Astrocyte (in vitro differentiated cells and primary cell): ENCODE measurements around the gene MALL. TPM values are rescaled to one million over a fixed set of nuclear protein-coding genes. Genes with fewer than 3 reads are reported as not detected.

Experiments
- DNase-seq: peaks from one replicate; pipeline ENCODE4 v3.0.0-alpha.2; 2010; ENCODE audit warnings: low read depth
- FAIRE-seq: peaks from 2 replicates; lab custom pipeline; 2011; peaks lifted over from hg19 to GRCh38; lab: Jason Lieb, UNC
- H2AFZ ChIP-seq: 2 replicates; pipeline ENCODE4 v1.6.0; 2012; ENCODE audit warnings: low read depth, low read length, inconsistent platforms
- H3K27ac ChIP-seq: 2 replicates; pipeline ENCODE4 v1.5.1; 2011; ENCODE audit warnings: low read depth, low read length, inconsistent platforms
- H3K27me3 ChIP-seq: 2 replicates; pipeline ENCODE4 v1.6.0; 2011; ENCODE audit warnings: low read length, inconsistent platforms; ENCODE audit not compliant: insufficient read depth
- H3K36me3 ChIP-seq: 2 replicates; pipeline ENCODE4 v1.5.1; 2011; ENCODE audit warnings: low read length, inconsistent platforms; ENCODE audit not compliant: insufficient read depth
- H3K4me1 ChIP-seq: 2 replicates; pipeline ENCODE4 v1.5.1; 2011; ENCODE audit warnings: low read length, inconsistent platforms; ENCODE audit not compliant: insufficient read depth
- H3K4me2 ChIP-seq: 2 replicates; pipeline ENCODE4 v1.6.0; 2012; ENCODE audit warnings: low read length, inconsistent platforms
- H3K4me3 ChIP-seq: 2 replicates; pipeline ENCODE4 v1.5.1; 2011; ENCODE audit warnings: low read depth, mild to moderate bottlenecking, low read length, inconsistent platforms; ENCODE audit not compliant: insufficient read depth
- H3K79me2 ChIP-seq: 2 replicates; pipeline ENCODE4 v1.6.0; 2012; ENCODE audit warnings: mild to moderate bottlenecking, low read length, inconsistent platforms; ENCODE audit not compliant: insufficient read depth
- H3K9ac ChIP-seq: 2 replicates; pipeline ENCODE4 v1.6.0; 2012; ENCODE audit warnings: mild to moderate bottlenecking, low read length, inconsistent platforms
- H3K9me3 ChIP-seq: 2 replicates; pipeline ENCODE4 v1.5.1; 2012; ENCODE audit warnings: low read depth, mild to moderate bottlenecking, low read length, inconsistent platforms; ENCODE audit not compliant: insufficient read depth
- H4K20me1 ChIP-seq: 2 replicates; pipeline ENCODE4 v1.6.0; 2012; ENCODE audit warnings: low read length, inconsistent platforms; ENCODE audit not compliant: insufficient read depth
- H3K27ac Mint-ChIP-seq: one replicate; pipeline ENCODE4 v1.8.0; 2021; ENCODE audit warnings: mild to moderate bottlenecking, mixed read lengths; ENCODE audit not compliant: unreplicated experiment
- H3K27me3 Mint-ChIP-seq: one replicate; pipeline ENCODE4 v1.8.0; 2021; ENCODE audit warnings: low read depth, mixed read lengths; ENCODE audit not compliant: unreplicated experiment
- H3K36me3 Mint-ChIP-seq: one replicate; pipeline ENCODE4 v1.8.0; 2021; ENCODE audit warnings: low read depth, mixed read lengths; ENCODE audit not compliant: unreplicated experiment
- H3K4me1 Mint-ChIP-seq: one replicate; pipeline ENCODE4 v1.8.0; 2021; ENCODE audit warnings: low read depth, mixed read lengths; ENCODE audit not compliant: unreplicated experiment
- H3K4me3 Mint-ChIP-seq: one replicate; pipeline ENCODE4 v1.8.0; 2021; ENCODE audit warnings: mild to moderate bottlenecking, moderate library complexity, mixed read lengths; ENCODE audit not compliant: unreplicated experiment
- H3K9me3 Mint-ChIP-seq: one replicate; pipeline ENCODE4 v1.8.0; 2021; ENCODE audit warnings: mild to moderate bottlenecking, mixed read lengths; ENCODE audit not compliant: unreplicated experiment
- EZH2 ChIP-seq: IDR thresholded peaks from 2 replicates; pipeline ENCODE4 v1.6.1; 2012; ENCODE audit warnings: mild to moderate bottlenecking, low read length, inconsistent platforms; ENCODE audit not compliant: insufficient read depth
- total RNA-seq: library from RNA; stranded (reverse); gene quantifications from 2 replicates; pipeline ENCODE4 v1.2.1, GENCODE V29; 2021
- TF ChIP-seq, protein P1 (sequence below): IDR thresholded peaks from 2 replicates; pipeline ENCODE4 v1.5.1; 2011; ENCODE audit warnings: low read depth, mild to moderate bottlenecking, inconsistent platforms, low read length, moderate library complexity; ENCODE audit not compliant: insufficient read depth

Gene MALL
- total RNA-seq, 1 donor from 2014 or later: 0.36 TPM

DNA sequence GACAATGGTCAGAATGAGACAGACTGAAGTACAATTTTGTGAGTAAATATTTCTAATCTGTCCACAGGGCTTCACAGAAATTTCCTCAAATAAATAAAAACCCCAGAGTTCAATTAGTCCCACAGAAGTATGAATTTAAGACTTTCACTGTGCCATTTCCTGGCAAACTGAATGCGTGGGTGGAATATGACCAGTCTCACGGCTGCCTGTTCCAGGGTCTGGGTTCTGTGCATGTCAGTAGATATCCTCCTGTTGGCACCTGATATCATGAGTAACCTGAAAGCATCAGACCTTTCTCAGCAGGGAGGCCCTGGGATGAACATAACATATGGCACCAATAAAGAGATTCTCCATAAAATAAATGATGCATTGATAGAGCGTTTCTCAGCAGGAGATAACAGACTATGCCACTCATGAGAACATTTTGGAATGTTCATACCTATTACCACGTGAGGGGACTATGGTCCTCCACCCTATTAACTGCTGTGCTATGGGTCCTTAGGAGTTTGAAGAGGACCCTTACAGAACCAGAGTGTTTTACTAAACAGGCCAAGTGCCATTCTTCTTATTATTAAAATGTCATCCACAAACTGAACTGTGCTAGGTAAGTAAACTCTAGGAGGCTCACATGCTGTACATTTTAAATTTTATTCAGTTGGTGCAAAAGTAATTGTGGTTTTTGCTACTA is 10.6 kb upstream of the MALL start:
- no peaks in the 10 kb centered on the region for H4K20me1 ChIP-seq
- Mint-ChIP-seq H3K27ac (no peak overlapping the region), H3K27me3 (no peaks in the 10 kb centered on the region), H3K36me3 (peaks cover 2% of the 10 kb centered on the region), H3K9me3 (peaks cover 3% of the 10 kb centered on the region), H3K4me1 (peaks cover 15% of the 10 kb centered on the region), H3K4me3 (no peak overlapping the region)
- H3K4me2 ChIP-seq: peak overlapping the region; percentile 63
- peak overlapping the region; percentile 74 for H3K27ac ChIP-seq
- H3K79me2 ChIP-seq: no peaks in the 10 kb centered on the region
- H2AFZ ChIP-seq: no peak overlapping the region
- no peaks in the 10 kb centered on the region for H3K27me3 ChIP-seq
- TF ChIP-seq EZH2: no peak
- TF ChIP-seq, protein P1, sequence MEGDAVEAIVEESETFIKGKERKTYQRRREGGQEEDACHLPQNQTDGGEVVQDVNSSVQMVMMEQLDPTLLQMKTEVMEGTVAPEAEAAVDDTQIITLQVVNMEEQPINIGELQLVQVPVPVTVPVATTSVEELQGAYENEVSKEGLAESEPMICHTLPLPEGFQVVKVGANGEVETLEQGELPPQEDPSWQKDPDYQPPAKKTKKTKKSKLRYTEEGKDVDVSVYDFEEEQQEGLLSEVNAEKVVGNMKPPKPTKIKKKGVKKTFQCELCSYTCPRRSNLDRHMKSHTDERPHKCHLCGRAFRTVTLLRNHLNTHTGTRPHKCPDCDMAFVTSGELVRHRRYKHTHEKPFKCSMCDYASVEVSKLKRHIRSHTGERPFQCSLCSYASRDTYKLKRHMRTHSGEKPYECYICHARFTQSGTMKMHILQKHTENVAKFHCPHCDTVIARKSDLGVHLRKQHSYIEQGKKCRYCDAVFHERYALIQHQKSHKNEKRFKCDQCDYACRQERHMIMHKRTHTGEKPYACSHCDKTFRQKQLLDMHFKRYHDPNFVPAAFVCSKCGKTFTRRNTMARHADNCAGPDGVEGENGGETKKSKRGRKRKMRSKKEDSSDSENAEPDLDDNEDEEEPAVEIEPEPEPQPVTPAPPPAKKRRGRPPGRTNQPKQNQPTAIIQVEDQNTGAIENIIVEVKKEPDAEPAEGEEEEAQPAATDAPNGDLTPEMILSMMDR: no peak
- peaks cover 24% of the 10 kb centered on the region for H3K4me1 ChIP-seq
- no peak overlapping the region for H3K4me3 ChIP-seq
- H3K36me3 ChIP-seq: no peaks in the 10 kb centered on the region
- FAIRE-seq: no peak
- no peaks in the 10 kb centered on the region for H3K9me3 ChIP-seq
- peak; percentile 65 for DNase-seq
- H3K9ac ChIP-seq: no peak overlapping the region

DNA sequence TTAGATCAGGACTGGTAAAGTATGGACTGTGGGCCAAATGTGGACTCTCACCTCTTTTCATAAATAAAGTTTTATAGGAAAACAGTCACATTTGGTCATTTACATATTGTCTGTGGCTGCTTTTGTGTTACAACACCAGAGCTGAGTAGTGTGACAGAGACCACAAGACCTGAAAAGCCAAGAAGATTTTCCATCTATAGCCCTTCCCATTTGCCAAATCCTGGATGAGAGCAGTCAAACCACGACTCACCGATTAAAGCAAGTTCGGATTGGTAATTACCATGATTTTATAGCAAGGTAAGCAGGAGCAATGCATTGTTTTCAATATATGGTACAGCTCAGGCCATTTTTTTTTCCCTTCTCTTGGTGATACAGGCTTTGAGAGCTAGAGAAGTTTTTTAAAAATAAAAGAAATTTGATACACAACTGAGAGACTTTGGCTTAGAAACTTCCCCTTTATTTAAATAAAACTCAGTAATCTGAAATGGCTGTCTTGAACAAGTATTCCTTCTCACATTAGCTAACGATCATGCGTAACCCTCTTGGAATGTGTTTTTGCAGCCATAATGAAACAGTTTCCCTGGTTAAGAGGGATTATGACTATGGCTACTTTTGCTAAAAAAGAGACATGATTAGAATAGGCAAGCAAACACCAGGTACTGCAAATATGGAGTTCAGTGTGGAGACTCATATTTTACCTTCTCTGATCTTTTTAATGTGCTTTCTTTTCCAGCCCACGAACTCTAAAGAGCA is 9.5 kb upstream of the MALL start:
- Histone ChIP-seq H4K20me1 (no peaks in the 10 kb centered on the region), H3K79me2 (no peaks in the 10 kb centered on the region), H3K4me3 (no peak overlapping the region), H3K4me2 (peak overlapping the region; percentile 63), H2AFZ (peak overlapping the region; percentile 46), H3K27me3 (no peaks in the 10 kb centered on the region), H3K9me3 (no peaks in the 10 kb centered on the region), H3K27ac (peak overlapping the region; percentile 74), H3K4me1 (peaks cover 24% of the 10 kb centered on the region), H3K36me3 (no peaks in the 10 kb centered on the region), H3K9ac (peak overlapping the region; percentile 54)
- peaks cover 4% of the 10 kb centered on the region for H3K27me3 Mint-ChIP-seq
- FAIRE-seq (no peak), DNase-seq (peak; percentile 82)
- peaks cover 15% of the 10 kb centered on the region for H3K4me1 Mint-ChIP-seq
- no peak overlapping the region for H3K4me3 Mint-ChIP-seq
- no peak for TF ChIP-seq EZH2
- TF ChIP-seq, protein P1: no peak
- H3K27ac Mint-ChIP-seq: no peak overlapping the region
- peaks cover 2% of the 10 kb centered on the region for H3K36me3 Mint-ChIP-seq
- H3K9me3 Mint-ChIP-seq: no peaks in the 10 kb centered on the region
